ENCODE measurements around the gene MVB12A.
A peak's percentile ranks its signal among the peaks of the same experiment; 100 is the strongest.

Gene MVB12A

GRCh38 chr19:17419621-17420474, at the start of gene MVB12A:
Gene MVB12A (plus strand): TSS chr19:17420047. CDS start chr19:17420136, 89 bp downstream.
- peak within 1 kb of the TSS; percentile 85 to 91 for H3K4me3 ChIP-seq (replicated peaks in 1 of 2; ENCODE audit: low read depth in 2 of 2, low read length in 2 of 2)
- no peak for TF ChIP-seq CTCF (IDR thresholded peaks at IDR 0.05; ENCODE audit: low read depth, low read length)
- peak; percentile 99 to 100 for DNase-seq (ENCODE audit: low read depth in 2 of 2)

- H3K4me3 ChIP-seq (replicated peaks in 1 of 2; ENCODE audit: low read depth in 2 of 2, low read length in 2 of 2) = no peak within 1 kb of the TSS
- no peak for TF ChIP-seq CTCF (IDR thresholded peaks at IDR 0.05; ENCODE audit: low read depth, low read length)
- no peak for DNase-seq (ENCODE audit: low read depth in 2 of 2)
These were observed 42.8 kb upstream of the MVB12A start, which contains the start of gene PLVAP for GRCh38 chr19:17376935-17377600. Gene PLVAP (minus strand): TSS chr19:17377342. CDS start chr19:17377288, 54 bp downstream.

GRCh38 chr19:17378271-17378670, 41.6 kb upstream of the MVB12A start:
- DNase-seq (ENCODE audit: low read depth in 2 of 2) = no peak
- no peak for TF ChIP-seq CTCF (IDR thresholded peaks at IDR 0.05; ENCODE audit: low read depth, low read length)
- H3K4me3 ChIP-seq (replicated peaks in 1 of 2; ENCODE audit: low read depth in 2 of 2, low read length in 2 of 2) = no peak overlapping the region

GRCh38 chr19:17379221-17379631, 40.6 kb upstream of the MVB12A start:
- no peak overlapping the region for H3K4me3 ChIP-seq (replicated peaks in 1 of 2; ENCODE audit: low read depth in 2 of 2, low read length in 2 of 2)
- TF ChIP-seq CTCF (IDR thresholded peaks at IDR 0.05; ENCODE audit: low read depth, low read length) = no peak
- DNase-seq (ENCODE audit: low read depth in 2 of 2) = no peak

- H3K4me3 ChIP-seq (replicated peaks in 1 of 2; ENCODE audit: low read depth in 2 of 2, low read length in 2 of 2) = no peak overlapping the region
- no peak for TF ChIP-seq CTCF (IDR thresholded peaks at IDR 0.05; ENCODE audit: low read depth, low read length)
- DNase-seq (ENCODE audit: low read depth in 2 of 2) = no peak
These were observed 39.3 kb upstream of the MVB12A start for GRCh38 chr19:17380426-17381138.

- peak; percentile 94 for TF ChIP-seq CTCF (IDR thresholded peaks at IDR 0.05; ENCODE audit: low read depth, low read length)
- no peak overlapping the region for H3K4me3 ChIP-seq (replicated peaks in 1 of 2; ENCODE audit: low read depth in 2 of 2, low read length in 2 of 2)
- DNase-seq (ENCODE audit: low read depth in 2 of 2) = peak; percentile 60 to 78
These were observed 33.8 kb upstream of the MVB12A start for GRCh38 chr19:17385878-17386611.
